ENCODE results near the gene CD248.

Gene CD248

GRCh38 chr11:66341502-66342126 lies 24.8 kb upstream of the CD248 start:
- Histone ChIP-seq H3K4me3 (no peak overlapping the region), H3K27ac (no peak overlapping the region)

- Histone ChIP-seq H3K4me3 (no peak overlapping the region), H3K27ac (peak overlapping the region in 1 of 21 experiments; percentile 27)
Measured at GRCh38 chr11:66340596-66341501, 24.0 kb upstream of the CD248 start.

- Histone ChIP-seq H3K4me3 (no peak overlapping the region), H3K27ac (peak overlapping the region in 11 of 21 experiments; percentile 37 to 96 (median 58))
Measured at GRCh38 chr11:66339686-66340483, 23.0 kb upstream of the CD248 start.

GRCh38 chr11:66339162-66339675 lies 22.4 kb upstream of the CD248 start:
- H3K4me3 ChIP-seq = no peak overlapping the region
- H3K27ac ChIP-seq = peak overlapping the region in 13 of 21 experiments; percentile 39 to 96 (median 90)

- peak overlapping the region in 18 of 21 experiments; percentile 22 to 96 (median 88) for H3K27ac ChIP-seq
- no peak overlapping the region for H3K4me3 ChIP-seq
Measured at GRCh38 chr11:66338276-66339161, 21.7 kb upstream of the CD248 start.

GRCh38 chr11:66337103-66337899 lies 20.5 kb upstream of the CD248 start:
- H3K4me3 ChIP-seq = peak overlapping the region in 4 of 7 experiments; percentile 39 to 60 (median 50)
- H3K27ac ChIP-seq = peak overlapping the region in 20 of 21 experiments; percentile 66 to 96 (median 89)

GRCh38 chr11:66336234-66337102 lies 19.6 kb upstream of the CD248 start, which contains the start of gene RIN1:
TSS of gene RIN1 (minus strand) at chr11:66336434. CDS start at chr11:66336402, 32 bp downstream.
- Histone ChIP-seq H3K27ac (peak within 1 kb of the TSS in 20 of 21 experiments; percentile 84 to 96 (median 89)), H3K4me3 (peak within 1 kb of the TSS; percentile 39 to 63 (median 51))

- peak overlapping the region in 20 of 21 experiments; percentile 84 to 96 (median 89) for H3K27ac ChIP-seq
- peak overlapping the region; percentile 39 to 63 (median 51) for H3K4me3 ChIP-seq
Measured at GRCh38 chr11:66335531-66336233, 18.8 kb upstream of the CD248 start.

- Histone ChIP-seq H3K4me3 (peak overlapping the region; percentile 39 to 63 (median 51)), H3K27ac (peak overlapping the region in 17 of 21 experiments; percentile 36 to 96 (median 89))
Measured at GRCh38 chr11:66334605-66335442, 18.0 kb upstream of the CD248 start.

GRCh38 chr11:66333896-66334604 lies 17.2 kb upstream of the CD248 start:
- Histone ChIP-seq H3K27ac (peak overlapping the region in 1 of 21 experiments; percentile 96), H3K4me3 (peak overlapping the region in 4 of 7 experiments; percentile 39 to 60 (median 50))

- Histone ChIP-seq H3K27ac (no peak overlapping the region), H3K4me3 (no peak overlapping the region)
Measured at GRCh38 chr11:66333220-66333877, 16.5 kb upstream of the CD248 start.

- Histone ChIP-seq H3K27ac (peak overlapping the region in 1 of 21 experiments; percentile 16), H3K4me3 (no peak overlapping the region)
Measured at GRCh38 chr11:66332371-66333219, 15.8 kb upstream of the CD248 start.
